GM18499 (cell line): ENCODE measurements around the gene ADAMTS1.
"Not testable (repeated sequence)": the region's sequence is repeated elsewhere in the genome, so short reads cannot be mapped to it uniquely, and the experiment has no call there.

Source experiments
- ATAC-seq: cut with Tn5 transposase; IDR thresholded peaks from one replicate; pipeline ENCODE4 v1.9.1; 2021; ENCODE audit warnings: moderate number of reproducible peaks; ENCODE audit not compliant: insufficient read depth, unreplicated experiment

The ADAMTS1 gene

GRCh38 chr21:26845066-26845758, at the start of gene ADAMTS1:
ADAMTS1 (minus strand) TSS chr21:26845409; CDS start chr21:26844954, 455 bp downstream.
- no peak for ATAC-seq

DNA sequence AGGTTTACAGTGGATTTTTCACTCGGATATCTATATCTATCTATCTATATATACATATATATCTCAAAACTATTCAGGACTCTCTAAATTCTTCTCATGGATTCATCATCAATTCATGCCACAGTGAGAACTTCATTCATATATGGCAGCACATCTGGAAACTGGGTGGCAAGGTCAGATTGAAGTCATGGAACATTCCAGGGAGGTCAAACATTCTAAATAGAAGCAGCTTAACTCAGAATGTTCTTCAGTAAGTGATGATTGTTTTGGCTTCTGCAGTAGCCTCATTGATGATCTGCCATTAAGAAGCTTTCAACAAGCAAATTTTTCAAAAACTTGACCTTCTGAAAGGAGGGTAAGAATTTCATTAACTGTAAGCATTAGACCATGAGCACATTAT, 46.9 kb upstream of the ADAMTS1 start:
- ATAC-seq, result no peak

- no peak for ATAC-seq
These were observed 43.7 kb upstream of the ADAMTS1 start for GRCh38 chr21:26888931-26889330.

DNA sequence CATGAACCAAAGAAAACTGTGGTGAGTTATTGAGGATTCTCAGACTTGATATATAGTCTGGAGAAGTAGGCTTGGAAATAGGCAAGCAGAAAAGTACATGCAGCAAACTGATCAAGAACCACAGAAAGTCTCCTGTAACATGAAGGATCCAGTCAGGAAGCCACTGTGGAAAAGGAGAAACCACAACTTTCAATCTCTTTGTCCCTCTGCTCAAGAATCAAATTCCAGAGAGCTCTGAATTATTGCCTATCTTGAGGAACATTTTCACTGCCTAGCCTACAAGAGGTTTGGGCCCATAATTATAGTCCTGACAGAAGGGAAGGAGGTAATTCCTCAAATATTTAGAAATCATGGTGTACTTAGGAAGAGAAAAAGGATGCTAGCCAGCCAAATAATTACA, 43.0 kb upstream of the ADAMTS1 start:
- no peak for ATAC-seq

DNA sequence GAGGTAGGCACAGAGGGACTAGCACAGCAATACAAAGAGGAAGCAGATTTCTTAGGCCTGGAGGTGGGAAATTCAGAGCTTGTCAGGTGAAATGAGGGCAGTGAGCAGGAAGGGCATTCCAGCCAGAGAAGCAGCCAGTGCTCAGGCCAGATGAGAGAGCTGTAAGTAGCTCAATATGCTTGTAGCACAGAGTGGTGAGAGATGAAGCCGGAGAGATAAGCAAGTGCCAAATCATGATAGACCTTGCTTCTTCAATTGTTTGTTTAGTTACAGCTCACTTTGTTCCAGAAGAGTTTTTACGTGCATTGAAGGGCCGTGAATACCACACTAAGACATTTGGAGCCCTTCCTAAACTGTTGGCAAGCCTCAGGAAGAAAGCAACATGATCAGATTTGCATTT, 42.0 kb upstream of the ADAMTS1 start:
- no peak for ATAC-seq

DNA sequence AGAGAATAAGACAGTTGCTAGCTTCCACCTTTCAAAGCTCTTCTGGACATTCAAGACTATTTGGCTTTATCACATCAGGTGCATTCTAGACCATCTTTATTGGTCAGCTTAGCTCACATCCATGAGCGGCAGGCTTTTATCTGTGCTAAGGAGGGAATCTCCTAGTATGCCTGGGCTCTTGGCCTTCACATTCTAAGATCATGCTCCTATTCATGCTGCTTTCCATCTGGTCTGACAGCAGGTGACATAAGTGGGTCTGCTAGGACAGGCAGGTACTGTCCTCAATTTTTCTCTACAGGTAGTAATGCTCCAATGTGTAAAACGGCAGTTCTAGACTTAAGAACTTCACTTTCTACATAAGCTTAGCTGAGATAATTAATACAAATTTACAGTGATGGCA, 39.2 kb upstream of the ADAMTS1 start:
- ATAC-seq, result no peak

DNA sequence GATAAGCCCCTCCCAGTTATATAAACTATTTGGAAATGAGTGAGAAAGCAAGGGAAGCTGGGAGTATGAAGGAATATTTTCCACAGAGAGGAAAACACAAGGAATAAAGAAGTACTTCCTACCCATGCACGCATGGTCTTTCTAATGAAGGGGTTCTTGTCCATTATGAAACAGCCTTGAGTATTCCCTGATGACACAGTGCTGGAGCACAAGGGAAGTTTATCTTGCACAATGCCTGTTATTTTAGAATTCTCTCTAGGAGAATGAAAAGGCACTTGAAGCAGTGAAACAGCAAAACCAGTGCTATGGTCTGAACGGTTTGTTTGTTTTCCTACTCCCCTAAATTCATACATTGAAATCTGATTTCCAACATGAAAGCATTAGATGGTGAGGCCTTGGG, 38.6 kb upstream of the ADAMTS1 start:
- no peak for ATAC-seq

DNA sequence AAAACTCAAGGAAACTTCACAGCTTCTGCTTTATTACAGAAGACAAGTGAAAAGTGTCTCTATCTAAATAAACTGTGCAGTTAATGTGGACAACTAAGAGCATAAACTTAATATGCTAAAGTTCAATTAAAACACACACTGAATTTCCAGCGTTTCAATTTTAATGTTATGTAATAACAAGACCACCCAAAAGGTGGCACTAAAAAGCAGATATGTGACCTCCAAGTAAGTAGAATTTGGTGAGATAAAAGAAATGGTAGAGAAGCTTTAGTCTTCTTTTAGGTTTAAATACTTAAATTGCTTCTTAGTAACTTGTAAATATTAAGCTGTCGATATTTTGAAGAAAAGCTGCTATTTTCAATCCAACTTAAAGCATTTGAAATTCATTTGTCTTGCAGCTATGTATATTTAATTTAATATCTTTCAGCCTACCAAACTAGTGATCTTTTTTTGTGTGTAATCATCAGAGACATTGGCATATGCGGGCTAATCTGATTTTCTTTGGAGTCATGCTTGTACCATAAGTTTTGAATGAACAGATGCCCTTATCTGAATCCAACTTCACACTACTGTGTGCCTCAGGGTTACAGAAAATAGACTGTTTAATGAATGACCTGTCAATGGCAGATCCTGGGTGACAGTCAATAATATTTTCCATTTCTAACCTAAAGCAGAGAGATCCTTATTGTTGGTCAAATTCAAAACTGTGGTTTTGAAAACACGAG, 36.5 kb upstream of the ADAMTS1 start:
- ATAC-seq, result no peak

GRCh38 chr21:26877018-26877417, 31.8 kb upstream of the ADAMTS1 start:
- no peak for ATAC-seq

DNA sequence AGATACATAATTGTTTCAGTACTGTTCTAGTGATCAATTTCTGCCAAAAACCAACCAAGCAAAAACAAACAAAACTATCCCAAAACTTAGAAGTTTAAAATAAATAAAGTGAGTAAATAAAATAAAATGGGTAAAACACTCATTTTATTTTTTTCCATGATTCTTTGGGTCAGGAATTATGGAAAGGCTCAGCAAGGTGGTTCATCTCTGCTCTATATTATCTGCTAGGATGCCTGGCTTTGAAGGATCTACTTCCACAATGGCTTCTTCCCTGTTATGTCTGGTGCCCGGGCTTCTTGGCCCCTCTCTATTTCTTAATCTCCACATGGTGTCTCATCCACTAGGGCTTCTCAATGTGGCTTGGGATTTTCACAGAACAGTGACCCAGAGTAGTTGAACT, 29.1 kb upstream of the ADAMTS1 start:
- no peak for ATAC-seq

DNA sequence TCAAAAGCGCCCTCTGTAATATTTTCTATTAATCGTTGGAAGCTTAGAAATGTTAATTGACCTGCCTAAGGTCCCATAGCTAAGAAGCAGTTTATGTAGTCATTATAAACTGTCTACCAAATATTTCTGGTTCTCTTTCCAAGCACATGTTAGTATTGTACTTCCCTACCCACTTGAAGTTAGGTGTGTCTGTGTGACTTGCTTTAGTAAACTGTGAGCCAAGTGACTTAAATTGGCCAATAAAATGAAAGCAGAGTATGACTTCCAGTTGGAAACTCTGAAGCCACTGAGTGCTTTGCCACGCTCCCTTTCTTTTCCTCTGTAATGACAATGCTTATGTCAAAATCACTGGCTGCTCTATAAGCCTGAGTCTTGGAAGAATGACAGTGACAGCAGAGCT, 20.6 kb upstream of the ADAMTS1 start:
- ATAC-seq, result no peak

DNA sequence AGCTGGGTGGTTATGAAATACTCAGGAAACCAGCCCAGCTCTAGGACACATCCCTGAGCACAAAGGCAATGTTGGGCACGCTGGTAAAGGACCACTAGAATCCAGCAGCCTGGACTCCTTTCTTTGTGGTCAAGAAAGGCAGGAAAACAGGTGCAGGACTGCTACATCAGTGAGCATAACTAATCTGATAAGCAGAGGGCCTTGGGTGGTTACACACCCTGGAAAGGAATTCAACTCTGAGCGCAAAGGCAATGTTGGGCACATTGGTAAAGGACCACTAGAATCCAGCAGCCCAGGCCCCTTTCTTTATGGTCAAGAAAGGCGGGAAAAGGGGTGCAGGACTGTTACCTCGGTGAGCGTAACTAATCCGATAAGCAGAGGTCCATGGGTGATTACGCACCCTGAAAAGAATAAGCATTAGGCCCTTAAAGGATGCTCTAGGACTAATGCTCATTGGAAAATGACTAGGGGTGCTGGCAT, 11.7 kb upstream of the ADAMTS1 start:
- ATAC-seq, result not testable (repeated sequence)

- not testable (repeated sequence) for ATAC-seq
These were observed 9.5 kb upstream of the ADAMTS1 start for GRCh38 chr21:26854695-26855094.

- ATAC-seq, result no peak
These were observed 7.2 kb upstream of the ADAMTS1 start for GRCh38 chr21:26852423-26852822.

DNA sequence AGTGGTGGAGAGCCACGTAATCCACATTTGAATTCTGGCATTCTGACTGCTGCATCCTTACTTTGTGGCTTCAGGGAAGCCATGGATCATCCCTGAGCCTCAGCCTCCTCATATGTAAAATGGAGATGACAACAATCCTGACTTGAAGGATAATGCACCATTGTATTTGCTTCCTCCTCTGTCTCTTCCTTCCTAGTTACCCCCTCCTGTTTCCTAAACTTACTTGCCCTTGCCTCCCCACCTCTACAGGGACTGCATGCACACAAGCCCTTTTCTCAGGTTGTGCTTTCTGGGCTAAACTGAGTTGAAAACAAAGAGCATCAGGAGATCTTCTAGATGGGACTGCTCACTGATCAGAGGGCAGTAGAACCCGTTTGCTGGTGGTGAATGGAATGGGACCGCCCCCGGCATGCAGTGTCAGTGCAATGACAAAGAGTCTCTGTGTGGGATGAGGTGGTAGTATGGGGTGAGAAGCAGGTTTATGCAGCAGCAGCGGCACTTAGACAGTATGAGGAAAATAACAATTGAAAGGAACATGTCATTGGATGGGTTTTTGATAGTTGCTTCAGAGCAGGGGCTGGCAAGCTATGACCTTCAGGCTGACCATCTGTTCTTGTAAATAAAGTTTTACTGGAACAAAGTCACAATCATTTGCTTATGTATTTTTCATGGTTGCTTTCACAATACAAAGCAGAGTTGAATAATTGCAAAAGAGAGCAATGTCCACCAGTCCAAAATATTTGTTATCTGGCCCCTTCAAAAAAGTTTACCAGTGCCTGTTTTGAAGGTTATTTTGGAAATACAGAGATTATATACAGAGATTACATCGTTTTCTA, 6.1 kb upstream of the ADAMTS1 start:
- ATAC-seq, result no peak

DNA sequence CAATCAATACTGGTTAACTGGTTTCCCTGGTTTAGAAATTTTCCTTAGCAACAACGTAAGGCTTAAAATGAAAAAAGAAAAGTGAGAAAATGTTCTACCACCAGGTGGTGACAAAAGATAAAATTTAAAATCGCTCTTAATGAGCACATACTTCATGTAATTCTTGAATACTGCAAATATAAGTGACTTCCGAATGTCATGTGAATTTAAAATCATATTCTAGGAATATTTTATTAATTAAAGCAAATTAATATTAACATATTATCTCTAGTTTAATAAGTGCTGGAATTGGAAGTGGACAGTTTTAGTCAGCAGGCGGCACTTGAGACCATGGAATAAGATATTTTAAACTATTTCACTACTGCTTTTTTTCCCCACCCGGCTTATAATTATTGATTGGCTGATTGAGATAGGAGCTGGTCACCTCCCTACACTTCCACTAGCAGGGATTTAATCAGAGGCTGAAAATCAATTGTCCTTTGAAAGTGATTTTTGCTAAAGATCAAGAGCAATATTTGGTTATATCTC, 5.0 kb upstream of the ADAMTS1 start:
- ATAC-seq, result no peak

- ATAC-seq, result no peak
These were observed 4.4 kb upstream of the ADAMTS1 start for GRCh38 chr21:26849428-26850115.

- ATAC-seq, result no peak
These were observed 2.7 kb upstream of the ADAMTS1 start for GRCh38 chr21:26847921-26848320.

DNA sequence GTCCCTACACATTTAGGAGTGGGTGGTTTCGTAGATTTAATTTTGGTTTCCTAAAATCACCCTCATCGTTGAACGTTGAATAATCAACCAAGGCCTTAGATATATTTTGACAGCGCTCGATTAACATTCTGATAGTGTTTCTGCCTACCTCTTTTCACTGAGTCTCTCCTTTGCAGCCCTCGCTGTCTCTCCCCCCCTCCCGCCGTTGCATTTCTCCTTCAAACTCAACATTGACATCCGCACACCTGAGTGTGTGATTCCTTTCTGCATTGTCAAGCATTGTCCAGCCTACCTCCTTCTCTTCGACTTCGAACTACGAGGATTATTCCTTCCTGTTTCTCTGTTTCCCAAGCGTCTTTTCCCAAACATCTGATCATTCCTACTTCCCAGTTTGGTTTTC, 1.8 kb upstream of the ADAMTS1 start:
- no peak for ATAC-seq
